ENCODE data around the gene DIP2C.
"Not testable (repeated sequence)": the region's sequence is repeated elsewhere in the genome, so short reads cannot be mapped to it uniquely, and the experiment has no call there.

DIP2C gene

DNA sequence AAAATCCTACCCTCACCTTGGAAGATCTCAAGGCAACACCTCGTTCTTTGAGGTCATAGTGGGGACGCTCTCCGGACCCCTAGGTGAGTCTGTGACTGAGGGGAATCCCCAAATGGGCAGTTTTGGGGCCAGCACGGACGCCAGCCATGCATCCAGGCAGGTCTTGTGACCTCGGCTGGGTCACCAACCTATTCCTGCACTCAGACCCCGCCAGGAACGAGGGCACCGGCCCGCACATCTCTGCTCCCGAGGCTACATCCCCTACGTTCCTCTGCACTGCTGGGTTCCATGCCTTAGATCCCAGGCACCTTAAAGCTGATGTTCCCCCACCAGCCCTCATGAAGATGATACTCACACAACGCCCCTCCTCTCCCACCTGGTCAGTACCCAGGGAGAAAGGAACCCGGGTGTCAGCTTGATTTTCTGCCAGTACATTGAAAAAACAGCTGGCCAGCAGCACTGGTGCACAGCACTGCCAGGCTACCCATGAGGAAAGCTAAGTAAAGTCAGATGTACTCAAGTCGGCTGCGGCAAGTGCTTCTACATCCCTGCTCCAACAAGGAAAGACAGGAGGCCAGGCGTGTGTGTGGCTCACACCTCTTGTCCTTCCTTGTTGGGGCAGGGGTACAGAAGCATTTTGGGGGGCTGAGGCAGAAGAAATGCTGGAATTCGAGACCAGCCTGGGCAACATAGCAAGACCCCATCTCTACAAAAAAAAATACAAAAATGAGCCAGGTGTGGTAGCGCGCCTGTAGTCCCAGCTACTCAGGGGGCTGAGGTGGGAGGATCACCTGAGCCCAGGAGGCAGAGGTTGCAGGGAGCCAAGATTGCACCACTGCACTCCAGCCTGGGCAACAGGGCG, 48.1 kb downstream of the DIP2C start:
- DNase-seq (ENCODE audit: low read depth) = no peak

DNA sequence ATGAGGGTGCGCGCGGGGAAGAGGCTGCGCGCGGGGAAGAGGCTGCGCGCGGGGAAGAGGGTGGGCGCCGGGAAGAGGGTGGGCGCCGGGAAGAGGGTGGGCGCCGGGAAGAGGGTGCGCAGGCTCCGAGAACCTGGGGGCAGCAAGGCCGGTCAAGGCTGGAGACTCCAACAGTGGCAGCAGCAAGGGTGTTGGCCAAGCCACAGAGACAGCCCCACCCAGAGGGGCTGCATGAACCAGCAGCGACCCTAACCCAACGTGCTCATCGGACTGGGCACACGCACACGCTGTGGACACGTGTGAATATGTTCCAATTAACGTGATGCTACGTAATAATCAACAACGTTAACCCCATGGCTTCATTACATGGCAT, 48.8 kb downstream of the DIP2C start:
- DNase-seq (ENCODE audit: low read depth) = no peak

DNA sequence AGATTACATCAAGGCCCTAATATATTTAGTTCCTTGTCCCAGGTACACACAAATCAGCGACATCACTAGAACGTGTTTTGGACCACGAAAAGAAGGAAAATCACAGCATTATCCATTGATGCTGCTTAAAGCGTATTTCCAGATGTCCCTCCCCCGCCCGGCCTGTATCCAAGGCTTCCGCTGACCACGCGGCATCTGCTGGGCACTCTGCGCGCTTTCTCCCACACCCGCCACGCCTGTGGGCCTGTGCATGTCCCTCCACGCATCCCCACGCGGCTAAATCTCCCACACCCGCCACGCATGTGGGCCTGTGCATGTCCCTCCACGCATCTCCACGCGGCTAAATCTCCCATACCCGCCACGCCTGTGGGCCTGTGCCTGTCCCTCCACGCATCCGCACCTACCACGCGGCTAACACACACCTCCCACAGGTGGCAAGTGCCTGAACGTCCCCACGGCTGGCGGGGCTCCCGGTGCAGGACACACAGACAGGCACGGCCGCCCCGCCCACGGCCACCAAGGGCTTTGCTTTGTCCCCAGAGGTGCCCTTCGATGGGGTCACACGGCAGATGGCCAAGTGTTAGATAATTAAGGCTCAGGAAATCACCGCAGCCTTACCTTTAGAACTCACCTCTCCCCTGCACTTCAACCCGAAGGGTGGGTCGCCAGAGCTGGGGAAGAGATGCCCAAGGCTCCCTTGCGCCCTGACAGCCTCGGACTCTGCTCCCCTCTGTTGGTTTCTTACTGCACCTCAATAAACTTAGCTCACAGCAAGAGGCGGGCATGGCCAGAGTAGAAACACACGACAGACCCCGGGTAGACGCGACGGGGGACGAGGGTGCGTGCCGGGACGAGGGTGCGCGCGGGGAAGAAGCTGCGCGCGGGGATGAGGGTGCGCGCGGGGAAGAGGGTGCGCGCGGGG, 49.5 kb downstream of the DIP2C start:
- DNase-seq (ENCODE audit: low read depth) = no peak

DNA sequence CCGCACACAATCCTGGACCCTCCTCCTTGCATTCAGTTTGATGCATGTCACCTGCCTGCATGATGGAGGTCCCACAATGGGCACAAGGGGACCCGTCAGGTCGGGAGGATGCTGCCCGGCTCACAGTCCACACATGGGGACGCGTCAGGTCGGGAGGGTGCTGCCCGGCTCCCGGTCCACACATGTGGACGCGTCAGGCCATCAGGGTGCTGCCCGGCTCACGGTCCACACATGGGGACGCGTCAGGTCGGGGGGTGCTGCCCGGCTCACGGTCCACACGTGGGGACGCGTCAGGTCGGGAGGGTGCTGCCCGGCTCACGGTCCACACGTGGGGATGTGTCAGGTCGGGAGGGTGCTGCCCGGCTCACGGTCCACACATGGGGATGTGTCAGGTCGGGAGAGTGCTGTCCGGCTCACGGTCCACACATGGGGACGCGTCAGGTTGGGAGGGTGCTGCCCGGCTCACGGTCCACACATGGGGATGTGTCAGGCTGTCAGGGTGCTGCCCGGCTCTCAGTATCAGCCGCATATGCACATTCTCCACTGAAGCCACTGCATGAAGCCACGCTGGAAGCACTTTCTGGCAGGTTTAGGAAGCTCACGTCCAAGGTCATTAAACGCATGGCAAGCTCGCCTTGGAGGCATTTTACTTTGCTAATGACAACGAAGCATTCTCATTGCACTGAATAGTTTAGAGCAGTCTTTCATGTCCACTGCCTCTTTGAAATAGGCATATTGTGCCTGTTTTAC, 50.3 kb downstream of the DIP2C start:
- DNase-seq (ENCODE audit: low read depth) = no peak

DNA sequence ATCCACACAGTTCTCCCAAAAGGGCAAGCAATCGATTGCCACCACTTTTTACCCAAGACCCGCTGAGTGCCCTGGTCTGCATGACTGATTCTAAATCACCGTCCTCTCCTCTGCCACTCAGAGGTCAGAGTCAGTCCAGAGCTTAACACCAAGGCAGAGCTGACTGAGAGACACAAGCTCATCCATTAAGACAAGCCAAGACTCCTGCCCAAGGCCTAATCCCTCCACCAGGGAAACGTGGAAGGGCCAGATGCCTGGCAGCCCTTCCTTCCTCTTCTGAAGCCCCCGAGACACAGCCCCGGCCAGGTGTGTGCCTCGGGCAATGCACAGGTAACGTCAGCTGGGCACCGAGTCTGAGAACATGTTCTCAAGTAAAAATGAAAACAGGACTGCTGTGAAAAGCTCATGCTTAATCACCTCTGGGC, 51.7 kb downstream of the DIP2C start:
- no peak for DNase-seq (ENCODE audit: low read depth)

DNA sequence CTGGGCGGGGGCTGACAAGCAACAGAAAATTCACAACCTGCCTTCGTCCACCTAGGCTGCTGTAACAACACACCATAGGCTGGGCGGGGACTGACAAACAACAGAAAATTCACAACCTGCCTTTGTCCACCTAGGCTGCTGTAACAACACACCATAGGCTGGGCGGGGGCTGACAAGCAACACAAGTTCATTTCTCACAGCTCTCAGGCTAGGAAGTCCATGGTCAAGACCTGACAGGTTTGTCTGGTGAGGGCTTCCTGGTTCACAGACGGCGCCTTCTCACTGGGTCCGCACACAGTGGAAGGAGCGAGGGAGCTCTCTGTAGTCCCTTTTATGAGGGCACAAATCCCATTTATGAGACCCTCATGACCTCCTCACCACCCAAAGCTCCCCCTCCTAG, 52.2 kb downstream of the DIP2C start:
- DNase-seq (ENCODE audit: low read depth) = no peak

DNA sequence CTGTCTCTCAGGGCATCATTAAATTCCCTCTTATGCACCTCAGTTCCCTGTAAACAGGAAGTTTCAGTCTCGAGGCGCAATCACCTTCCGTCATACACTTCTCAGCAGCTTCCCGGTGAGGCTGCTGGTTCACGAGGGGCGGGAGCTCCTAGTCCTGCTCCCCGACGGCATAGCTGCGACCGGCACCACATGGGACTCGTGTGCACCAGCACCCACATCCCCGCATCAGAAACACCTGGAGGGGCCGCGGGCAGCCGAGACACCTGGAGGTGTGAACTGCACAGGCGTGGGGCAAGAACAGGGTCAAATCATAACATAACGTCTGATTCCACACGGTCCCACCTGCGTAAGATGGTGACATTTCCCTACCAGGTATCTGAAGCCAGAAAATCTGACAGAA, 52.7 kb downstream of the DIP2C start:
- DNase-seq (ENCODE audit: low read depth) = no peak

DNA sequence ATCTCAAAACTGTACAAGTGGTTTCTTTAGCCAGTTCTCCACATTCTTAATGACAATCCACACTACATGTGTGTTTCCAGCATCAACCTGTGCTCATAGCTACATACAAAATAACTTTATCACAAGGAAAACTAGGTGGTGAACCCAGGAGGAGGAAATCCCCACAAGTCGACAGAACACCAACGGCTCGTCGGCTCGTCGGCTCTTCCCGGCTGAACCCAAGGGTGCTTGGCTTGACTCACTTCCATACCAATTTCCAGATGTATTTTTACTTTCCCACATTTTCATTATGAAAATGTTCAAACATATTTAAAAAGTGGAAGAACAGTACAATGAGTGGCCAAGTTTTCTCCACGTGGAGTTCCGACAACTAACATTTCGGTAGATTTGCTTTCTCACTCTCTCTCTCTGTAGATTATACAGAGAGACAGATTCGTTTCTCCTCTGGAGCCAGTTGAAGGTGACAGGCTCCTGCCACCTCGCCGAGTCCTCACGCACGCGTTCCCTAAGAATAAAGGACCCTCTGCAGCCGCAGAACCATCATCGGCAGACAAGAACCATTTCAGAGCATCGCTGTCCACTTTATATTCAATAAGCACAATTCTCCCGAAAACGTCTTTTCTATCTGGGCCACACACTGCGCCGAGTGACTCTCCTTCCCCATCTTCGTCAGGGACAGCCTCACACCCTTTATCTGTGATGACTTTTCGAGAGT, 53.3 kb downstream of the DIP2C start:
- no peak for DNase-seq (ENCODE audit: low read depth)

DNA sequence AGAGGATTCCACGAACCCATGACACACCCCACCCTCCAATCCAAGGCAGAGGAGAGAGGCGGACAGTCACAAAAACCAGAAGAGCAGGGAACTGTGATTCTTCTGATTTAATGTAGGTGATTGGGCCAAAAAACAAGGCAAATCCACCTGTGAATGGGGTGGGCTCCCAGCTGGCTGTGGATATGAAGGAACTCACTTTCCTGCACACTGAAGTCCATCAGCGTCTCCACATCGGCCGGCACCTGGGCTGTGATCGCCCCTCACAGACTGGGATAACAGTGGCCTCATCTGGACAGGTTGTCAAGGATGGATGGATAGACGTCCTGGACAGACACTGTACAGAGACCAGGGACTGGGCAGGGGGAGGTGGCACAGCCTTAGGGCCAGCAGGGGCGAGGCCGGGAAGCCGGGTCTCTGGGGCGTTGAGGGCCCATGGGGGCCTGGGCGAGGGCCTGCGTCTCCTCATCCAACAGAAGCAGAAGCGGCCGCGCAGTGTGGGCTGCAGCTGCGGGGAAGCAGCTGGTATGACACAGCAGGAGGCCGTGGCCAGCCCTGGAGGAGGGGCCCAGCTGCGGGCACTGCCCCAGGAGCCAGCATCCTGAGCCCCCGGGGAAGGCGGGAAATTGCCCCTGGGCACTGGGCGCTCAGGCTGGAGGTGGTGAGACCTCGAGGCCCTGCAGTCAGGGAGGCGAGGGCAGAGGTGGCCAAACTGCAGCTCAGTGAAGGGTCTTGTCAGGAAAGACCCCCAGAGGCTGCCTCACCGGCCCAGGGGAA, 54.2 kb downstream of the DIP2C start:
- DNase-seq (ENCODE audit: low read depth) = no peak

DNA sequence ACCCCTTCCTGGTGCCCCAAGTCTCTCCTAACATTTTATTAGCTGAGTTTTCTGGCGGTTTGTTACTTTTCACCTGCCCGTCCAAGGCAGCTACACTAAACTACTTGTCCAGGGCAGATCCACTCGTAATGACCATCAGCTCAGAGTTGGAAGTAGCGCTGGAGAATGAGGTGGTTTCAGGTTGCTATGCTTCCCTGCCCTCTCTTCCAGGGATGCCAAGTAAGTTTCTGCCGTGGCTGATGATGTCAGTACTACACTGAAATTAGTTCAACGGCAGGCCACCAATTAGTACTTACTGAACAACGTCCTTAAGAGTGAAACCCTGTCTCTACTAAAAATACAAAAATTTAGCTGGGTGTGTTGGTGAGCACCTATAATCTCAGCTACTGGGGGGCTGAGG, 55.2 kb downstream of the DIP2C start:
- no peak for DNase-seq (ENCODE audit: low read depth)

DNA sequence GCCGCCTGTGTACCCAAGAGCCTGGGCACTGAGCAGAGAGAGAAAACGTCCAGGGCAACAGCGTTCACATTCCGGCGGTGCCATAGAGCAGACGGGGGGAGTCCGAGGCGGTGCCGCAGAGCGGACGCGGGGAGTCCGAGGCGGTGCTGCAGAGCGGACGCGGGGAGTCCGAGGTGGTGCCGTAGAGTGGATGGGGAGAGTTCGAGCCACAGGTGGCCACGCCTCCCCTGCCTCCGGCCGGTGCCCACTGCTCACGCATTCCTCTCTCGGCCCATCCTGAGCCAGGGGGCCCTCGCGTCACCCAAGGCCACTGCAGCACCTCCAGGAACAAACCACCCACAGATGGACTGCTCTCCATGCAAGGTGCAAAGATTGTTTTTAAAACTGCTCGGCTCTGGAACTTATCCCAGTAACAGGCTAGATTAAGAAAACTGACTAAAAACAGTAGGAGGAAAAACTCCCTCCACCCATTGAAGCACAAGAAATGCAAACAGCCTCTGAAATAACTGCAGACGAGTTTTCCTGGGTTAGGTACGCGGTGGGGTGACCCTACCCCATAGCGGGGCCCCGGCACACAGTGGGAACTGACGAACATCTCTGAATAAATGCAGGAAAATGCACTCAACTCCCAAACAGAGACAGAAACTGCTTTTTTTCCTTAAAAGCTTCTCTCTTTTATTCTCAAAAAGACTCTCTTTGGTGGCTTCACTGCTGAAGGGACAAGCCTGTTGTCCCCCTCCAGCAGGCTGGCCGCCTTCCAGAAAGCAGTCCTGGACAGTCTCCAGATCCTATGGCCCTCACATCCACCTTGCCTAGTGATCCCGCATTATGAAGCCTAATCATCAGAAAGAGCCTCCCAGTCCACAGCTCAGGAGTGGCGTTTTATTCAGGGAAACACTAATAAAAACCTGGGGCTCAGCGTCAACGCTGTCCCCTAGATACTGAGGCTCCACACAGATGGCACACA, 55.9 kb downstream of the DIP2C start:
- DNase-seq (ENCODE audit: low read depth) = no peak

DNA sequence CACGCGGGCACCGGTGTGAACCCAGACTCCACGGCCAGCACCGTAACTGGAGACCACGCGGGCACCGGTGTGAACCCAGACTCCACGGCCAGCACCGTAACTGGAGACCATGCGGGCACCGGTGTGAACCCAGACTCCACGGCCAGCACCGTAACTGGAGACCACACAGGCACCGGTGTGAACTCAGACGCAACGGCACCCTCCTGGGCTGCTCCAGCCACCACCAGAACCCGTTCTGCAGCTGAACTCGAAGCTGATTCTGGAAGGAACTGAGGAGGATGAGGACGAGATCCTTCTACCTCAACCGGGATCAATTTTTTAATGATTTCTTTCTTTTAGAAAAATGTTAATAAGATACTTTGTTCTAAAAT, 56.7 kb downstream of the DIP2C start:
- DNase-seq (ENCODE audit: low read depth) = not testable (repeated sequence)

DNA sequence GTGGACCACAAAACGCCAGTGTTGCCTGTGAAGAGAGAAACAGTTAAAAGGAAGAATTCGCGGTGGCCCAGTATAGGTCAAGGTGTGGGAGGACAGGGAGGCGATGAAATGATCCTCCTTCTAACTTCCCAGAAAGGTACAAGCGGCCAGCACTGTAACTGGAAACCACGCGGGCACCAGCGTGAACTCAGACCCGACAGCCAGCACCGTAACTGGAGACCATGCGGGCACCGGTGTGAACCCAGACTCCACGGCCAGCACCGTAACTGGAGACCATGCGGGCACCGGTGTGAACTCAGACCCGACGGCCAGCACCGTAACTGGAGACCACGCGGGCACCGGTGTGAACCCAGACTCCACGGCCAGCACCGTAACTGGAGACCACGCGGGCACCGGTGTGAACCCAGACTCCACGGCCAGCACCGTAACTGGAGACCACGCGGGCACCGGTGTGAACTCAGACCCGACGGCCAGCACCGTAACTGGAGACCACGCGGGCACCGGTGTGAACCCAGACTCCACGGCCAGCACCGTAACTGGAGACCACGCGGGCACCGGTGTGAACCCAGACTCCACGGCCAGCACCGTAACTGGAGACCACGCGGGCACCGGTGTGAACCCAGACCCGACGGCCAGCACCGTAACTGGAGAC, 57.2 kb downstream of the DIP2C start:
- not testable (repeated sequence) for DNase-seq (ENCODE audit: low read depth)

DNA sequence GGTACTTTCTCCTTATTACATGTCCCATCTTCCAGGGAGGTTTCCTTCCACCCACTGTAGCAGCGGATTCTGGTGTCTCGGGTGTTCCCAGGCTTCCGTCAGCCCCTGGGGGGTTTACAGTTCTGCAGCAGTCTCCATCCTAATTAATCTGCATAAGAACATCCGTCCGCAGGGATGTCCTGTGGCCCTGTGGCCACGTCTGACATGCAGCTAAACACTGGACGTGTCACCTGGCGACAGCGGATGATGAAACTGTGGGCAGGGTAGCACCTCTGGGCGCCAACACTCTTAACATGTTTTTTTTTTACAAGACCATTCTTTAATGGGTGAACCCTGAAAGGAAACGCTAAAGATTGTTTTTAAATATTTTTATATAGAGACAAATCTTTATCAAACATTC, 58.2 kb downstream of the DIP2C start:
- no peak for DNase-seq (ENCODE audit: low read depth)

DNA sequence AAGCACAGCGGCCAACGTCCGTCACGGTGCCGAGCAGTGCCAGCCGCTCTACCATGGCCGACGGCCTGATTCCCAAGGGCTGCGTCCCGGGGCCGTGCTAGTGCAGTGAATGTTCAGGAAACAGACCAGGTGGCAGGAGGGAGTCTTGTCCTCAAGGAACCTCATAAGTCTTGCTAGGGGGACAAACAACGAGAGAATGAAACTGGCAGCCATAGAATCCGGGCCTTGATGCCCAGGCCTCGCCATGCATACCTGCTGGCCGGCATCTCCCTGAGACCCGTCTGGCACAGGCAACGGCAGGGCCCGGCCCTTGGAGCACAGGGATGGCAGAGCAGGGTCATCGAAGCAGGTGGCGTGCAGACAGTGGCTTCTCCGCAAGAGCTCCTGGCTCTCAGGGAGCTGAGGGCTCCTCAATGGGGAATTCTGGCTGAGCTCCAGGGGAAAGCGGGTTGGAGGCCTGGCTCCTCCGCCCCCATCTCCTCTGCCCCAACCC, 58.8 kb downstream of the DIP2C start:
- no peak for DNase-seq (ENCODE audit: low read depth)

DNA sequence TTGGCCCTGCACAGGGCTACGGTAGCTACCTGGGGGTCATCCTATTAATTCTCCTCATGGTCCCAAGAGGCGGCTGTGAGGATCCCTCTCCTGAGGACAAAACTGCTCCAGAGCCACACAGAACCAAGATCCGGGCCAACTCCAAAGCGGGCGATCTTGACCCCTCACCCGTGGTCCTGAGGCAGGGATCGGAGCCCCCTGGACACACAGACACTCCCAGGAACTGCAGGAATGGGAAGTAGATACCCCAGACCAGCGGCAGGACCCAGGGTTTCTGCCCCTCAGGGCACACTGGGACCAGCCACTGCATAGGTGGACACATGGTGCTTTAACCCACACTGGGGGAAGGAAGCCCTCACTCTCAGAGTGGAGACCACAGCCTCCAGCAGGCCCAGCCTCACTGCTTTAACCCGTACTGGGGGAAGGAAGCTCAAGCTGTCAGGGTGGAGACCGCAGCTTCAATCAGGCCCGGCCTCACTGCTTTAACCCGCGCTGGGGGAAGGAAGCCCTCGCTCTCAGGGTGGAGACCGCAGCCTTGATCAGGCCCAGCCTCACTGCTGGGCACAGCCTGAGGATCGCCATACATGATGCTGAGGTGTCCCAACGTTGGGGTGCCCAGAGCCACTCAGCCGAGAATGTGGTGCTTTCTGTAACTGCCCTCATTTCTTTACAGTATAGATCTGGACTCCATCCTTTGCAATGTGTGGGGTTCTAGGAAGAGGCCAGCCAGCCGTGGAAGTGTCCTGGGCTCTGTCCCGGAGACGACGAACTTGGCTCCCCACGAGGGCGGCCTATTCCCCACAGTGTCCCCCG, 60.1 kb downstream of the DIP2C start:
- DNase-seq (ENCODE audit: low read depth) = no peak

DNA sequence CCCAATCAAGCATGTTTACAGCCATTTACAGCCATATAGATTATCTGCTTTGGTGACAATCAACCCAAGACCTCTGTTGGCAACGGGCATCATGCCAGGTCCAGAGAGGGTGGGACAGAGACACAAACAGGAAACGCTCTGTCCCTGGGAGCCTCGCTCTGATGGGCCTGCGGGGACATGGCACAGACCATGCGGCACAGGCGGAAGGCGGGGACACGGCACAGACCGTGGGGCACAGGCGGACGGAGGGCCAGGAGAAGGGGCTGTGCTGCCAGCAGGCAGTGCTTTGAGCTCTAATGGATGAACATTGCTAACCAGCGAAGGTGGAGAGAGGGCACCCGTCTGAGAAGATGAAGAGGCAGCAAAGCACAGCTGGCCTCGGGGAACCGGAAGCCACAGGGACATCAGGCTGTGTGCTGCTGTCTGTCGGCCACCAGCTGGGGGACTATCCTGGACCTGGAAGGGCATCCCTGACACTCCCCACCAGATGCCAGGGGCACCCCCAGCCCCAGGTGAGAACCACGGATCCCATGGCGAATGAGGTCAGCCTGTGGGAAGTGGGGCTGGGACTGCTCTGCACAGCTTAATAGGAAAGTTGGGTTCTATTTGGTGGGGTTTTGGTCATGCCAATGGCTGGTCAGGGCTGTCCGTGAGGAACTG, 61.0 kb downstream of the DIP2C start:
- no peak for DNase-seq (ENCODE audit: low read depth)

Data from HS-27A (cell line).